D721Med (cell line): ENCODE measurements around the gene GAS7.

Source experiments
- DNase-seq: peaks from one replicate; pipeline ENCODE4 v3.0.0; 2011; ENCODE audit warnings: low spot score; ENCODE audit not compliant: insufficient read length
- FAIRE-seq: peaks from 2 replicates; lab custom pipeline; 2011; peaks lifted over from hg19 to GRCh38; lab: Jason Lieb, UNC
- CTCF ChIP-seq: IDR thresholded peaks from 2 replicates; pipeline ENCODE4 v1.5.1; 2012; ENCODE audit warnings: mild to moderate bottlenecking, control low read depth; ENCODE audit not compliant: insufficient read depth; ENCODE audit errors: missing control alignments

Gene GAS7

GRCh38 chr17:10198509-10199249, at the start of gene GAS7:
TSS of gene GAS7 (minus strand) at chr17:10198606.
- no peak for TF ChIP-seq CTCF
- FAIRE-seq: no peak
- DNase-seq: peak; percentile 63

- FAIRE-seq: no peak
- no peak for DNase-seq
- no peak for TF ChIP-seq CTCF
Measured at GRCh38 chr17:10247810-10248209, 49.4 kb upstream of the GAS7 start.

GRCh38 chr17:10243883-10244844, 45.8 kb upstream of the GAS7 start:
- no peak for DNase-seq
- FAIRE-seq: no peak
- TF ChIP-seq CTCF: no peak

- FAIRE-seq (no peak), DNase-seq (no peak)
- no peak for TF ChIP-seq CTCF
Measured at GRCh38 chr17:10241781-10242180, 43.4 kb upstream of the GAS7 start.

GRCh38 chr17:10238661-10239060, 40.3 kb upstream of the GAS7 start:
- DNase-seq (no peak), FAIRE-seq (no peak)
- no peak for TF ChIP-seq CTCF

GRCh38 chr17:10234033-10234432, 35.6 kb upstream of the GAS7 start:
- FAIRE-seq: no peak
- TF ChIP-seq CTCF: no peak

More at GRCh38 chr17:10234033-10234432, 35.6 kb upstream of the GAS7 start:
- no peak for DNase-seq
